GM12801 (cell line): Measurements from ENCODE around the gene ADGRE2.
"Not testable (repeated sequence)": the region's sequence is repeated elsewhere in the genome, so short reads cannot be mapped to it uniquely, and the experiment has no call there.

Experiments
- CTCF ChIP-seq: IDR thresholded peaks from one replicate; pipeline ENCODE4 v1.5.1; 2011; ENCODE audit warnings: control low read depth; ENCODE audit not compliant: insufficient read length; ENCODE audit errors: extremely low read depth

ADGRE2 gene

GRCh38 chr19:14778110-14778845 lies at the start of gene ADGRE2:
ADGRE2 (minus strand) TSS chr19:14778560; CDS start chr19:14776756, 1,804 bp downstream.
- not testable (repeated sequence) for TF ChIP-seq CTCF

- no peak for TF ChIP-seq CTCF
Measured at GRCh38 chr19:14826006-14826405, 47.6 kb upstream of the ADGRE2 start.

GRCh38 chr19:14821937-14822336 lies 43.6 kb upstream of the ADGRE2 start:
- TF ChIP-seq CTCF = no peak

- TF ChIP-seq CTCF = no peak
Measured at GRCh38 chr19:14818588-14818987, 40.2 kb upstream of the ADGRE2 start.

GRCh38 chr19:14817052-14817451 lies 38.7 kb upstream of the ADGRE2 start:
- no peak for TF ChIP-seq CTCF

- TF ChIP-seq CTCF = no peak
Measured at GRCh38 chr19:14814982-14815652, 36.8 kb upstream of the ADGRE2 start.

GRCh38 chr19:14809272-14810057 lies 31.1 kb upstream of the ADGRE2 start:
- TF ChIP-seq CTCF = no peak
